ENCODE measurements around the gene G6PC3. TPM values are rescaled to one million over a fixed set of nuclear protein-coding genes. Genes with fewer than 3 reads are reported as not detected.
A peak's percentile ranks its signal among the peaks of the same experiment; 100 is the strongest.

Gene G6PC3
- total and polyA plus RNA-seq, 2 of the 4 experiments (the other 2 are of a cell fraction): 20.4 to 107 TPM

DNA sequence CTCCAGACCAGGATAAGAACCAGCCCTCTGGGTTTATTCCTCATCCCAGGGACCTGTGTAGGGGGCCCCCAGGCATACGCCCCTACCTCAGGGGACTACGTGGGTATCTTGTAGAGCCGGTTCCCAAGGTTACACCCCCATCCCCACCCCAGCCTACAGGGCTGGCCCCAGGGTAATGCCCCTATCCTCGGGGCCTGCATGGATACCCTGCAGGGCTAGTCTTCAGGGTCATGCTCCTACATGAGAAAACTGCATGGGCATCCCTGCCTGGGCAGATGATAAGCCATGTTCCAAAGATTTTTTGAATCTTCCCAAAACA is 38.7 kb downstream of the G6PC3 start:
- Histone ChIP-seq H3K4me1 (ENCODE audit: control insufficient read depth, insufficient read depth, low read length) (peaks cover 47% of the 10 kb centered on the region), H3K27me3 (ENCODE audit: control insufficient read depth, insufficient read depth, low read length) (no peaks in the 10 kb centered on the region), H4K5ac (ENCODE audit: low read depth, low read length) (no peak overlapping the region), H2AFZ (replicated peaks; ENCODE audit: low read length, poor library complexity) (no peak overlapping the region), H3K14ac (replicated peaks; ENCODE audit: low read depth, low read length) (peak overlapping the region; percentile 99), H4K20me1 (ENCODE audit: insufficient read depth, low read length) (peaks cover 30% of the 10 kb centered on the region), H3K23ac (ENCODE audit: low read depth, low read length) (peak overlapping the region; percentile 99), H4K91ac (ENCODE audit: insufficient read depth, low read depth, low read length) (peak overlapping the region; percentile 97), H3K56ac (ENCODE audit: extremely low read depth, insufficient read depth, low read length) (peak overlapping the region; percentile 73; the same call in 1 of the 2 replicates), H3K9me1 (ENCODE audit: insufficient read depth, low read length) (peaks cover 25% of the 10 kb centered on the region), H2AK5ac (ENCODE audit: low read depth, low read length) (peak overlapping the region; percentile 90), H3K4me2 (ENCODE audit: low read depth, low read length) (peak overlapping the region; percentile 48), H3K9ac (ENCODE audit: low read depth, low read length) (peak overlapping the region; percentile 63; the same call in 1 of the 2 replicates), H3K79me1 (ENCODE audit: low read depth in 1 of 2, low read length in 2 of 2) (peaks cover 14 to 89% of the 10 kb centered on the region in 2 experiments), H3K4ac (ENCODE audit: low read depth, low read length) (peak overlapping the region; percentile 100), H3K18ac (ENCODE audit: low read depth, low read length) (peak overlapping the region; percentile 39; the same call in 1 of the 2 replicates), H2BK15ac (ENCODE audit: low read depth, low read length) (peak overlapping the region; percentile 88; the same call in 1 of the 3 replicates), H4K8ac (ENCODE audit: low read depth in 2 of 2, low read length in 2 of 2) (peak overlapping the region; percentile 23 to 82; a peak in 2 of 4 replicates), H3K4me3 (ENCODE audit: insufficient read depth, low read depth, low read length) (peak overlapping the region; percentile 48; the same call in 1 of the 2 replicates), H2AK9ac (replicated peaks; ENCODE audit: low read depth, low read length, poor library complexity) (peak overlapping the region; percentile 98), H3K9me3 (ENCODE audit: control insufficient read depth, insufficient read depth, low read length) (no peaks in the 10 kb centered on the region), H2BK20ac (ENCODE audit: low read depth, low read length) (peak overlapping the region; percentile 95), H2BK120ac (ENCODE audit: low read depth, low read length) (peak overlapping the region; percentile 99), H3K27ac (ENCODE audit: insufficient read depth, low read length) (peak overlapping the region; percentile 84), H3K36me3 (ENCODE audit: control insufficient read depth, insufficient read depth, low read length) (no peaks in the 10 kb centered on the region; the same call in 1 of the 2 replicates), H2BK5ac (ENCODE audit: low read depth, low read length, poor library complexity, severe bottlenecking) (peak overlapping the region; percentile 88)
- BruUV-seq (replicated peaks): no TSS peak
- ChIA-PET CTCF (interaction anchor here (1.0 kb wide), 1 partner anchor 12 kb away, joined by 4 read pairs; no protein-coding TSS in a partner anchor), POLR2A (ENCODE audit: unreplicated experiment) (no interaction called here)
- WGBS, 2 experiments (ENCODE audit: extremely low coverage in 2 of 2, insufficient read length in 1 of 2): 46% methylated on average over 4 of the region's 4 CpGs; no CpG with 5 or more reads in 1 of the 2 experiments
- DNase-seq: no peak
- intact Hi-C loops (cut with micrococcal nuclease) (no loop called here), dilution Hi-C loops (cut with HindIII; ENCODE audit: low sequenced_read_pairs, unreplicated experiment) (no loop called here), in situ Hi-C loops (cut with MboI; ENCODE audit: low sequenced_read_pairs) (no loop called here)
- TF ChIP-seq POLR2A (IDR thresholded peaks at IDR 0.05; ENCODE audit: low read depth, low read length): no peak
- TF ChIP-seq, protein P1, sequence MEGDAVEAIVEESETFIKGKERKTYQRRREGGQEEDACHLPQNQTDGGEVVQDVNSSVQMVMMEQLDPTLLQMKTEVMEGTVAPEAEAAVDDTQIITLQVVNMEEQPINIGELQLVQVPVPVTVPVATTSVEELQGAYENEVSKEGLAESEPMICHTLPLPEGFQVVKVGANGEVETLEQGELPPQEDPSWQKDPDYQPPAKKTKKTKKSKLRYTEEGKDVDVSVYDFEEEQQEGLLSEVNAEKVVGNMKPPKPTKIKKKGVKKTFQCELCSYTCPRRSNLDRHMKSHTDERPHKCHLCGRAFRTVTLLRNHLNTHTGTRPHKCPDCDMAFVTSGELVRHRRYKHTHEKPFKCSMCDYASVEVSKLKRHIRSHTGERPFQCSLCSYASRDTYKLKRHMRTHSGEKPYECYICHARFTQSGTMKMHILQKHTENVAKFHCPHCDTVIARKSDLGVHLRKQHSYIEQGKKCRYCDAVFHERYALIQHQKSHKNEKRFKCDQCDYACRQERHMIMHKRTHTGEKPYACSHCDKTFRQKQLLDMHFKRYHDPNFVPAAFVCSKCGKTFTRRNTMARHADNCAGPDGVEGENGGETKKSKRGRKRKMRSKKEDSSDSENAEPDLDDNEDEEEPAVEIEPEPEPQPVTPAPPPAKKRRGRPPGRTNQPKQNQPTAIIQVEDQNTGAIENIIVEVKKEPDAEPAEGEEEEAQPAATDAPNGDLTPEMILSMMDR (conservative IDR thresholded peaks at IDR 0.05; ENCODE audit: low read depth, low read length): no peak
- TF ChIP-seq RCOR1 (IDR thresholded peaks at IDR 0.05; ENCODE audit: insufficient replicate concordance, low read length): no peak
- no peak for TF ChIP-seq RAD21 (IDR thresholded peaks at IDR 0.05; ENCODE audit: low read length)
- no peak for TF ChIP-seq CHD1 (IDR thresholded peaks at IDR 0.05; ENCODE audit: low read depth, low read length)
- TF ChIP-seq, protein P2, sequence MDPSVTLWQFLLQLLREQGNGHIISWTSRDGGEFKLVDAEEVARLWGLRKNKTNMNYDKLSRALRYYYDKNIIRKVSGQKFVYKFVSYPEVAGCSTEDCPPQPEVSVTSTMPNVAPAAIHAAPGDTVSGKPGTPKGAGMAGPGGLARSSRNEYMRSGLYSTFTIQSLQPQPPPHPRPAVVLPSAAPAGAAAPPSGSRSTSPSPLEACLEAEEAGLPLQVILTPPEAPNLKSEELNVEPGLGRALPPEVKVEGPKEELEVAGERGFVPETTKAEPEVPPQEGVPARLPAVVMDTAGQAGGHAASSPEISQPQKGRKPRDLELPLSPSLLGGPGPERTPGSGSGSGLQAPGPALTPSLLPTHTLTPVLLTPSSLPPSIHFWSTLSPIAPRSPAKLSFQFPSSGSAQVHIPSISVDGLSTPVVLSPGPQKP (IDR thresholded peaks at IDR 0.05; ENCODE audit: borderline replicate concordance, low read depth, low read length): no peak
- no peak for TF ChIP-seq BHLHE40 (IDR thresholded peaks at IDR 0.05; ENCODE audit: low read depth, low read length)
- no peak for TF ChIP-seq MAFK (IDR thresholded peaks at IDR 0.05; ENCODE audit: low read depth, low read length)
- TF ChIP-seq FOS (IDR thresholded peaks at IDR 0.05; ENCODE audit: low read depth, low read length): no peak
- no peak for TF ChIP-seq MXI1 (IDR thresholded peaks at IDR 0.05; ENCODE audit: borderline replicate concordance, low read depth, low read length)
- no peak for TF ChIP-seq RFX5 (IDR thresholded peaks at IDR 0.05; ENCODE audit: low read depth, low read length)
- no peak for TF ChIP-seq SMC3 (IDR thresholded peaks at IDR 0.05; ENCODE audit: low read depth, low read length)
- ATAC-seq (ENCODE audit: low read depth): no peak

Data from IMR-90 (cell line).